ENCODE data around the gene CDK7.

CDK7 gene

GRCh38 chr5:69276422-69277174, 41.9 kb downstream of the CDK7 start:
- no peak for TF ChIP-seq CTCF (IDR thresholded peaks at IDR 0.05; ENCODE audit: insufficient read depth, missing control alignments)
- DNase-seq (ENCODE audit: insufficient read length, low spot score) (no peak), FAIRE-seq (no peak)

GRCh38 chr5:69279517-69279916, 44.8 kb downstream of the CDK7 start:
- FAIRE-seq (no peak), DNase-seq (ENCODE audit: insufficient read length, low spot score) (no peak)
- TF ChIP-seq CTCF (IDR thresholded peaks at IDR 0.05; ENCODE audit: insufficient read depth, missing control alignments), result no peak

- no peak for DNase-seq (ENCODE audit: insufficient read length, low spot score)
- FAIRE-seq, result no peak
- no peak for TF ChIP-seq CTCF (IDR thresholded peaks at IDR 0.05; ENCODE audit: insufficient read depth, missing control alignments)
Measured at GRCh38 chr5:69281114-69281513, 46.4 kb downstream of the CDK7 start.

GRCh38 chr5:69284203-69284602, 49.5 kb downstream of the CDK7 start:
- FAIRE-seq, result no peak
- no peak for DNase-seq (ENCODE audit: insufficient read length, low spot score)
- TF ChIP-seq CTCF (IDR thresholded peaks at IDR 0.05; ENCODE audit: insufficient read depth, missing control alignments), result no peak

- DNase-seq (ENCODE audit: insufficient read length, low spot score) (no peak), FAIRE-seq (no peak)
- no peak for TF ChIP-seq CTCF (IDR thresholded peaks at IDR 0.05; ENCODE audit: insufficient read depth, missing control alignments)
Measured at GRCh38 chr5:69285448-69286116, 50.9 kb downstream of the CDK7 start.

- DNase-seq (ENCODE audit: insufficient read length, low spot score) (no peak), FAIRE-seq (no peak)
Measured at GRCh38 chr5:69288069-69288468, 53.4 kb downstream of the CDK7 start.

More at GRCh38 chr5:69288069-69288468, 53.4 kb downstream of the CDK7 start:
- TF ChIP-seq CTCF (IDR thresholded peaks at IDR 0.05; ENCODE audit: insufficient read depth, missing control alignments), result no peak

Measured in D721Med (cell line).